Keratinocyte (primary cell): ENCODE data around the gene CRBN. TPM values are rescaled to one million over a fixed set of nuclear protein-coding genes. Genes with fewer than 3 reads are reported as not detected.

Experiments used
- DNase-seq: peaks from one replicate; pipeline ENCODE4 v3.0.0-alpha.2; 2011; ENCODE audit warnings: low read depth, missing footprints, low spot score
- FAIRE-seq: peaks from 2 replicates; lab custom pipeline; 2011; peaks lifted over from hg19 to GRCh38; lab: Jason Lieb, UNC
- H2AFZ ChIP-seq: 2 replicates; pipeline ENCODE4 v1.6.0; 2012; ENCODE audit warnings: low read length, control low read depth, inconsistent platforms; ENCODE audit not compliant: control insufficient read depth
- H3K27ac ChIP-seq: 2 replicates; pipeline ENCODE4 v1.5.1; 2011; ENCODE audit warnings: low read length; ENCODE audit not compliant: control insufficient read depth, insufficient read depth
- H3K27me3 ChIP-seq: 3 replicates; pipeline ENCODE4 v1.6.0; 2011; ENCODE audit warnings: low read length; ENCODE audit not compliant: control insufficient read depth, insufficient read depth; ENCODE audit errors: extremely low read depth
- H3K36me3 ChIP-seq, 2 experiments: 2 replicates in 1 of 2; 3 replicates in 1 of 2; pipeline ENCODE4 v1.5.1; 2011; ENCODE audit warnings: low read length in 2 of 2, mild to moderate bottlenecking in 1 of 2; ENCODE audit not compliant: control insufficient read depth in 2 of 2, insufficient read depth in 2 of 2; ENCODE audit errors: extremely low read depth in 1 of 2
- H3K4me1 ChIP-seq: 3 replicates; pipeline ENCODE4 v1.5.1; 2011; ENCODE audit warnings: low read length; ENCODE audit not compliant: control insufficient read depth, insufficient read depth; ENCODE audit errors: extremely low read depth
- H3K4me2 ChIP-seq: 3 replicates; pipeline ENCODE4 v1.6.0; 2011; ENCODE audit warnings: low read depth, low read length; ENCODE audit not compliant: control insufficient read depth, insufficient read depth; ENCODE audit errors: extremely low read depth
- H3K4me3 ChIP-seq, 3 experiments: fragments of 200-600 bp in 1 of 3; sonication (generic) in 1 of 3; 2 replicates in 2 of 3; 3 replicates in 1 of 3; pipeline ENCODE4 v1.5.1; 2011 to 2016; ENCODE audit warnings: low read length in 3 of 3, mild to moderate bottlenecking in 3 of 3, control low read depth in 2 of 3, inconsistent platforms in 1 of 3, low read depth in 1 of 3, mixed read lengths in 1 of 3, mixed run types in 1 of 3, moderate library complexity in 1 of 3; ENCODE audit not compliant: control insufficient read depth in 2 of 3, insufficient read depth in 2 of 3; ENCODE audit errors: extremely low read depth in 1 of 3
- H3K79me2 ChIP-seq: 2 replicates; pipeline ENCODE4 v1.6.0; 2012; ENCODE audit warnings: low read length; ENCODE audit not compliant: control insufficient read depth, insufficient read depth
- H3K9ac ChIP-seq: 3 replicates; pipeline ENCODE4 v1.6.0; 2011; ENCODE audit warnings: low read length; ENCODE audit not compliant: control insufficient read depth, insufficient read depth; ENCODE audit errors: extremely low read depth
- H3K9me1 ChIP-seq: 3 replicates; pipeline ENCODE4 v1.6.0; 2011; ENCODE audit warnings: low read length; ENCODE audit not compliant: control insufficient read depth, insufficient read depth; ENCODE audit errors: extremely low read depth
- H3K9me3 ChIP-seq: 2 replicates; pipeline ENCODE4 v1.5.1; 2012; ENCODE audit warnings: low read depth, low read length; ENCODE audit not compliant: control insufficient read depth
- H4K20me1 ChIP-seq: 3 replicates; pipeline ENCODE4 v1.6.0; 2011; ENCODE audit warnings: low read length; ENCODE audit not compliant: control insufficient read depth, insufficient read depth; ENCODE audit errors: extremely low read depth
- CTCF ChIP-seq, 3 experiments: IDR thresholded peaks in 1 of 3; conservative IDR thresholded peaks in 1 of 3; optimal IDR thresholded peaks in 1 of 3; 2 replicates in 2 of 3; 3 replicates in 1 of 3; pipeline versions ENCODE3 to v1.5.1; 2011; ENCODE audit warnings: low read length in 3 of 3, mild to moderate bottlenecking in 3 of 3, moderate library complexity in 2 of 3, control low read depth in 1 of 3, inconsistent platforms in 1 of 3; ENCODE audit not compliant: insufficient read depth in 2 of 3; ENCODE audit errors: extremely low read depth in 1 of 3
- EZH2 ChIP-seq: IDR thresholded peaks from one replicate; pipeline ENCODE4 v1.6.1; 2012; ENCODE audit warnings: inconsistent platforms, mild to moderate bottlenecking, low read length, moderate library complexity
- dilution Hi-C: fragments of 300-500 bp; cut with MboI; formaldehyde crosslinking; loops from one replicate; pipeline ENCODE4 v1.7.0; 2020; ENCODE audit warnings: low sequenced_read_pairs; ENCODE audit not compliant: extremely low pct_ligation_motif_present
- polyA plus RNA-seq, 5 experiments: library from polyadenylated mRNA; depleted of rRNA in 3 of 5; stranded (reverse) in 3 of 5; stranded (forward) in 1 of 5; unstranded in 1 of 5; fragments of >200 nt; gene quantifications; 1 replicate in 1 of 5; 2 replicates in 3 of 5; 3 replicates in 1 of 5; pipeline versions ENCODE4 v1.2.1 to v1.2.3, GENCODE V29; 2011 to 2012; ENCODE audit warnings: missing spikeins in 2 of 5, low read depth in 1 of 5, low replicate concordance in 1 of 5

Gene CRBN
- polyA plus RNA-seq, 1 donor (not counting 4 experiments of a cell fraction or from before 2014, with no cell fraction given): 37.7 TPM

- TF ChIP-seq EZH2 (no peak), CTCF (optimal IDR thresholded peaks at IDR 0.05 in 1 of 3, IDR thresholded peaks at IDR 0.05 in 1 of 3, conservative IDR thresholded peaks at IDR 0.05 in 1 of 3; ENCODE audit: extremely low read depth in 1 of 3, insufficient read depth in 2 of 3, low read length in 3 of 3) (no peak)
- dilution Hi-C loops: no loop called here
- Histone ChIP-seq H3K9me1 (no peaks in the 10 kb centered on the region), H3K27ac (no peak overlapping the region), H3K4me3 (no peak overlapping the region), H2AFZ (no peak overlapping the region), H3K4me2 (no peak overlapping the region), H3K9me3 (no peaks in the 10 kb centered on the region), H3K79me2 (no peaks in the 10 kb centered on the region), H3K27me3 (no peaks in the 10 kb centered on the region), H3K36me3 (no peaks in the 10 kb centered on the region), H4K20me1 (no peaks in the 10 kb centered on the region), H3K4me1 (no peaks in the 10 kb centered on the region), H3K9ac (no peak overlapping the region)
- DNase-seq (no peak), FAIRE-seq (no peak)
Observed at GRCh38 chr3:3107181-3107580, 72.3 kb downstream of the CRBN start.

GRCh38 chr3:3105815-3106214 is 73.7 kb downstream of the CRBN start:
- no peaks in the 10 kb centered on the region for H3K9me1 ChIP-seq
- no peak overlapping the region for H3K9ac ChIP-seq
- no peak overlapping the region for H3K27ac ChIP-seq
- no peaks in the 10 kb centered on the region for H3K4me1 ChIP-seq
- H3K79me2 ChIP-seq: no peaks in the 10 kb centered on the region
- TF ChIP-seq EZH2: no peak
- TF ChIP-seq CTCF (optimal IDR thresholded peaks at IDR 0.05 in 1 of 3, IDR thresholded peaks at IDR 0.05 in 1 of 3, conservative IDR thresholded peaks at IDR 0.05 in 1 of 3; ENCODE audit: extremely low read depth in 1 of 3, insufficient read depth in 2 of 3, low read length in 3 of 3): no peak
- no peak for FAIRE-seq
- no peak overlapping the region for H2AFZ ChIP-seq
- dilution Hi-C loops: no loop called here
- no peak overlapping the region for H3K4me3 ChIP-seq
- H3K9me3 ChIP-seq: no peaks in the 10 kb centered on the region
- H4K20me1 ChIP-seq: no peaks in the 10 kb centered on the region
- no peak overlapping the region for H3K4me2 ChIP-seq
- no peak for DNase-seq
- no peaks in the 10 kb centered on the region for H3K27me3 ChIP-seq
- no peaks in the 10 kb centered on the region for H3K36me3 ChIP-seq
